Measurements from ENCODE around the gene EXOG.

- TF ChIP-seq, protein P1, sequence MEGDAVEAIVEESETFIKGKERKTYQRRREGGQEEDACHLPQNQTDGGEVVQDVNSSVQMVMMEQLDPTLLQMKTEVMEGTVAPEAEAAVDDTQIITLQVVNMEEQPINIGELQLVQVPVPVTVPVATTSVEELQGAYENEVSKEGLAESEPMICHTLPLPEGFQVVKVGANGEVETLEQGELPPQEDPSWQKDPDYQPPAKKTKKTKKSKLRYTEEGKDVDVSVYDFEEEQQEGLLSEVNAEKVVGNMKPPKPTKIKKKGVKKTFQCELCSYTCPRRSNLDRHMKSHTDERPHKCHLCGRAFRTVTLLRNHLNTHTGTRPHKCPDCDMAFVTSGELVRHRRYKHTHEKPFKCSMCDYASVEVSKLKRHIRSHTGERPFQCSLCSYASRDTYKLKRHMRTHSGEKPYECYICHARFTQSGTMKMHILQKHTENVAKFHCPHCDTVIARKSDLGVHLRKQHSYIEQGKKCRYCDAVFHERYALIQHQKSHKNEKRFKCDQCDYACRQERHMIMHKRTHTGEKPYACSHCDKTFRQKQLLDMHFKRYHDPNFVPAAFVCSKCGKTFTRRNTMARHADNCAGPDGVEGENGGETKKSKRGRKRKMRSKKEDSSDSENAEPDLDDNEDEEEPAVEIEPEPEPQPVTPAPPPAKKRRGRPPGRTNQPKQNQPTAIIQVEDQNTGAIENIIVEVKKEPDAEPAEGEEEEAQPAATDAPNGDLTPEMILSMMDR (IDR thresholded peaks at IDR 0.05; ENCODE audit: poor library complexity): no peak
- no peak for TF ChIP-seq EZH2phosphoT487 (IDR thresholded peaks at IDR 0.05; ENCODE audit: low read depth, severe bottlenecking, unreplicated experiment)
Observed at GRCh38 chr3:38562467-38562925, 66.4 kb downstream of the EXOG start.
